Neural cell (in vitro differentiated cells): ENCODE data around the gene KRT28. TPM values are rescaled to one million over a fixed set of nuclear protein-coding genes. Genes with fewer than 3 reads are reported as not detected.

Source experiments
- H2AFZ ChIP-seq: fragments of 200-600, 300-800 bp; sonication (generic), shearing (Covaris generic); 2 replicates; pipeline ENCODE4 v1.6.0; 2014; ENCODE audit warnings: low read depth, mild to moderate bottlenecking, antibody characterized with exemption, low read length, moderate library complexity
- H3F3A ChIP-seq: fragments of 200-600 bp; shearing (Covaris generic); 2 replicates; pipeline ENCODE4 v1.6.1; 2016; ENCODE audit warnings: mild to moderate bottlenecking, moderate library complexity, mixed read lengths, antibody characterized with exemption, low read length; ENCODE audit not compliant: insufficient read depth, poor library complexity, severe bottlenecking
- H3K27ac ChIP-seq: fragments of 200-600, 300-800 bp; sonication (generic), shearing (Covaris generic); 2 replicates; pipeline ENCODE4 v1.5.1; 2014; ENCODE audit warnings: mild to moderate bottlenecking, low read length, moderate library complexity
- H3K27me3 ChIP-seq: fragments of 300-800, 200-600 bp; sonication (generic), shearing (Covaris generic); 2 replicates; pipeline ENCODE4 v1.6.0; 2014; ENCODE audit warnings: mild to moderate bottlenecking, low read depth, low read length, moderate library complexity; ENCODE audit not compliant: insufficient read depth
- H3K36me3 ChIP-seq: fragments of 300-800, 200-600 bp; sonication (generic), shearing (Covaris generic); 2 replicates; pipeline ENCODE4 v1.5.1; 2014; ENCODE audit warnings: mild to moderate bottlenecking, antibody characterized with exemption, low read length, moderate library complexity; ENCODE audit not compliant: insufficient read depth
- H3K4me2 ChIP-seq: fragments of 300-800, 200-600 bp; sonication (generic), shearing (Covaris generic); 2 replicates; pipeline ENCODE4 v1.6.0; 2014; ENCODE audit warnings: mild to moderate bottlenecking, low read length
- H3K4me3 ChIP-seq: fragments of 300-800, 200-600 bp; sonication (generic), shearing (Covaris generic); 2 replicates; pipeline ENCODE4 v1.5.1; 2014; ENCODE audit warnings: mild to moderate bottlenecking, low read length, moderate library complexity
- H3K79me2 ChIP-seq: fragments of 200-600 bp; shearing (Covaris generic); replicated peaks from 2 replicates; pipeline ENCODE4 v1.6.0; 2014; ENCODE audit warnings: mild to moderate bottlenecking, low read length, moderate library complexity; ENCODE audit not compliant: insufficient read depth
- H3K9ac ChIP-seq: fragments of 300-800, 200-600 bp; sonication (generic), shearing (Covaris generic); 2 replicates; pipeline ENCODE4 v1.6.1; 2016; ENCODE audit warnings: mild to moderate bottlenecking, low read length, mixed read lengths
- H3K9me2 ChIP-seq: fragments of 200-600 bp; shearing (Covaris generic); 2 replicates; pipeline ENCODE4 v1.6.1; 2016; ENCODE audit warnings: mild to moderate bottlenecking, low read length, mixed read lengths; ENCODE audit not compliant: insufficient read depth
- H3K9me3 ChIP-seq: fragments of 200-600, 300-800 bp; sonication (generic), shearing (Covaris generic); 2 replicates; pipeline ENCODE4 v1.6.1; 2016; ENCODE audit warnings: mild to moderate bottlenecking, mixed run types, low read length, moderate library complexity, mixed read lengths
- H4K20me1 ChIP-seq: fragments of 200-600 bp; shearing (Covaris generic); 2 replicates; pipeline ENCODE4 v1.6.1; 2016; ENCODE audit warnings: mild to moderate bottlenecking, mixed run types; ENCODE audit not compliant: insufficient read depth
- EP300 ChIP-seq: fragments of 450-650 bp; conservative IDR thresholded peaks from 2 replicates; pipeline ENCODE4 v1.6.1; 2014; ENCODE audit warnings: antibody characterized with exemption, mild to moderate bottlenecking, moderate library complexity; ENCODE audit not compliant: poor library complexity, severe bottlenecking
- EZH2 ChIP-seq: fragments of 200-600, 300-800 bp; shearing (Covaris generic), sonication (generic); IDR thresholded peaks from 2 replicates; pipeline ENCODE4 v1.6.1; 2014; ENCODE audit warnings: antibody characterized with exemption, low read length, borderline replicate concordance, mild to moderate bottlenecking; ENCODE audit not compliant: insufficient read depth, poor library complexity, severe bottlenecking
- MXI1 ChIP-seq: fragments of 450-650 bp; conservative IDR thresholded peaks from 2 replicates; pipeline ENCODE4 v1.6.1; 2014; ENCODE audit warnings: antibody characterized with exemption, mild to moderate bottlenecking; ENCODE audit not compliant: poor library complexity, severe bottlenecking
- POLR2AphosphoS5 ChIP-seq: IDR thresholded peaks from 2 replicates; pipeline ENCODE4 v1.6.1; 2012
- RAD21 ChIP-seq: fragments of 450-650 bp; conservative IDR thresholded peaks from 2 replicates; pipeline ENCODE4 v1.6.1; 2014; ENCODE audit warnings: antibody characterized with exemption, mild to moderate bottlenecking, moderate library complexity
- SMC3 ChIP-seq: fragments of 450-650 bp; conservative IDR thresholded peaks from 2 replicates; pipeline ENCODE4 v1.6.1; 2014; ENCODE audit warnings: antibody characterized with exemption, mild to moderate bottlenecking, moderate library complexity; ENCODE audit not compliant: poor library complexity
- TAF1 ChIP-seq: IDR thresholded peaks from 2 replicates; pipeline ENCODE4 v1.6.1; 2012; ENCODE audit warnings: low read depth
- polyA plus RNA-seq: library from polyadenylated mRNA; depleted of rRNA; stranded (reverse); fragments of >200 nt; gene quantifications from 2 replicates; pipeline ENCODE4 v1.2.3, GENCODE V29; 2014
- TF ChIP-seq, protein P1 (sequence below): fragments of 450-650 bp; IDR thresholded peaks from 2 replicates; pipeline ENCODE4 v1.5.1; 2014; ENCODE audit warnings: antibody characterized with exemption, mild to moderate bottlenecking, moderate library complexity; ENCODE audit not compliant: poor library complexity, severe bottlenecking
- TF ChIP-seq, protein P2 (sequence below): IDR thresholded peaks from 2 replicates; pipeline ENCODE4 v1.6.1; 2012; ENCODE audit warnings: borderline replicate concordance

The KRT28 gene
- polyA plus RNA-seq, 1 donor from 2014 or later = not detected

DNA sequence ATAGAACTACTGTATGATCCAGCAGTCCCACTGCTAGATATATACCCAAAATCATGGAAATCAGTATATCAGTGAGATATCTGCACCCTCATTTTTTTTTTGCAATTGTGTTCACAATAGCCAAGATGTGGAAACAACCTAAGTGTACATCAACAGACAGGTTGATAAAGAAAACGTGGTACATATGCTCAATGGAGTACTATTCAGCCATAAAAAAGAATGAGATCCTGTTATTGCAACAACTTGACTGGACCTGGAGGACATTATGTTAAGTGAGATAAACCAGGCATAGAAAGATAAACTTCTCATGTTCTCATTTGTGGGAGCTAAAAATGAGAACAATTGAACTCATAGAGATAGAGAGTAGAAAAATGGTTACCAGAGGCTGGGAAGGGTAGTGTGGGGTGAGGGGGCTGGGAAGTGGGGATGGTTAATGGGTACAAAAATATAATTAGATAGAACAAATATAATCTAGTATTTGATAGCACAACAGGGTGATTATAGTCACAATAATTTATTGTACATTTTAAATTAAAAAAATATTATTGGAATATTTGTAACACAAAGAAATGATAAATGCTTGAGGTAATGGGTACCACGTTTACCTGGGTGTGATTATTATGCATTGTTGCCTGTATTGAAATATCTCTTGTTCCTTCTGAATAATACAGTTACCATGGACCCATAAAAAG, 30.5 kb upstream of the KRT28 start:
- H3K9me2 ChIP-seq = no peaks in the 10 kb centered on the region
- no peaks in the 10 kb centered on the region for H3K27me3 ChIP-seq
- no peaks in the 10 kb centered on the region for H3K79me2 ChIP-seq

DNA sequence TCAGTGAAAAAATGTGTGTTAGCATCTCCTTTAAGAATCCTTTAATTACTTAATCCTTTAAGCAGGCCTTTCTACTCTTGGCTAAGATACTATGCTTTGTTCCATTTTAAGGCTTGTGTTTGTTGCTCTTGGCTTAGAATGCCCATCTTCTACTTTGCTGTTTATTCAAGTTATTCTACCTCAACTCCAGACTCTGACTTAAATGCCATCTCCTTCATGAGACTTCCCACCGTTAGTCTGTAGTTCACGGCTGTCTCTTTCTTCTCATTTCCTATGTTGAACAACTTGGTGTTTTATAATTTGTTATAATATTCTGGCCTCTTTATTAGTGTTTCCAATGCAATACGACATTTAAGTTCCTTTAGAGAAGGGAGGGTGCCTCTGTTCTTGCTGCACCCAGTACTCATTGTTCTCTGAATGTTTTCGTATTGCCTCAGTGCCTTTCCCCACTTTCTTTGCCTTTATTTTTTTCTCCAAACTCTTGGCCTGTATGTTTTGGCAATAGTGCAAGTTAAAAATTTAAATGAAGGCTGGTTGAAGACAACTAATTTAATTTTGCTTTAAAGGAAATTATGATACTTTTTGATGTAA, 28.8 kb upstream of the KRT28 start:
- H3K27me3 ChIP-seq = no peaks in the 10 kb centered on the region
- H3K9me2 ChIP-seq = no peaks in the 10 kb centered on the region
- H3K9ac ChIP-seq = no peak overlapping the region
- H3K36me3 ChIP-seq = no peaks in the 10 kb centered on the region
- H3K79me2 ChIP-seq = no peaks in the 10 kb centered on the region
- no peak overlapping the region for H3K4me3 ChIP-seq
- no peak overlapping the region for H3K4me2 ChIP-seq
- no peak overlapping the region for H3K27ac ChIP-seq
- no peak overlapping the region for H2AFZ ChIP-seq
- H3K9me3 ChIP-seq = no peaks in the 10 kb centered on the region
- no peaks in the 10 kb centered on the region for H3F3A ChIP-seq
- no peak for TF ChIP-seq POLR2AphosphoS5
- no peak for TF ChIP-seq EZH2
- no peak for TF ChIP-seq SMC3
- TF ChIP-seq, protein P1, sequence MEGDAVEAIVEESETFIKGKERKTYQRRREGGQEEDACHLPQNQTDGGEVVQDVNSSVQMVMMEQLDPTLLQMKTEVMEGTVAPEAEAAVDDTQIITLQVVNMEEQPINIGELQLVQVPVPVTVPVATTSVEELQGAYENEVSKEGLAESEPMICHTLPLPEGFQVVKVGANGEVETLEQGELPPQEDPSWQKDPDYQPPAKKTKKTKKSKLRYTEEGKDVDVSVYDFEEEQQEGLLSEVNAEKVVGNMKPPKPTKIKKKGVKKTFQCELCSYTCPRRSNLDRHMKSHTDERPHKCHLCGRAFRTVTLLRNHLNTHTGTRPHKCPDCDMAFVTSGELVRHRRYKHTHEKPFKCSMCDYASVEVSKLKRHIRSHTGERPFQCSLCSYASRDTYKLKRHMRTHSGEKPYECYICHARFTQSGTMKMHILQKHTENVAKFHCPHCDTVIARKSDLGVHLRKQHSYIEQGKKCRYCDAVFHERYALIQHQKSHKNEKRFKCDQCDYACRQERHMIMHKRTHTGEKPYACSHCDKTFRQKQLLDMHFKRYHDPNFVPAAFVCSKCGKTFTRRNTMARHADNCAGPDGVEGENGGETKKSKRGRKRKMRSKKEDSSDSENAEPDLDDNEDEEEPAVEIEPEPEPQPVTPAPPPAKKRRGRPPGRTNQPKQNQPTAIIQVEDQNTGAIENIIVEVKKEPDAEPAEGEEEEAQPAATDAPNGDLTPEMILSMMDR = no peak
- TF ChIP-seq EP300 = no peak
- H4K20me1 ChIP-seq = no peaks in the 10 kb centered on the region

More for the DNA sequence above, 30.5 kb upstream of the KRT28 start:
- no peaks in the 10 kb centered on the region for H3K36me3 ChIP-seq
- H4K20me1 ChIP-seq = no peaks in the 10 kb centered on the region
- TF ChIP-seq, protein P1 = no peak
- TF ChIP-seq SMC3 = no peak
- no peak for TF ChIP-seq POLR2AphosphoS5
- TF ChIP-seq, protein P2, sequence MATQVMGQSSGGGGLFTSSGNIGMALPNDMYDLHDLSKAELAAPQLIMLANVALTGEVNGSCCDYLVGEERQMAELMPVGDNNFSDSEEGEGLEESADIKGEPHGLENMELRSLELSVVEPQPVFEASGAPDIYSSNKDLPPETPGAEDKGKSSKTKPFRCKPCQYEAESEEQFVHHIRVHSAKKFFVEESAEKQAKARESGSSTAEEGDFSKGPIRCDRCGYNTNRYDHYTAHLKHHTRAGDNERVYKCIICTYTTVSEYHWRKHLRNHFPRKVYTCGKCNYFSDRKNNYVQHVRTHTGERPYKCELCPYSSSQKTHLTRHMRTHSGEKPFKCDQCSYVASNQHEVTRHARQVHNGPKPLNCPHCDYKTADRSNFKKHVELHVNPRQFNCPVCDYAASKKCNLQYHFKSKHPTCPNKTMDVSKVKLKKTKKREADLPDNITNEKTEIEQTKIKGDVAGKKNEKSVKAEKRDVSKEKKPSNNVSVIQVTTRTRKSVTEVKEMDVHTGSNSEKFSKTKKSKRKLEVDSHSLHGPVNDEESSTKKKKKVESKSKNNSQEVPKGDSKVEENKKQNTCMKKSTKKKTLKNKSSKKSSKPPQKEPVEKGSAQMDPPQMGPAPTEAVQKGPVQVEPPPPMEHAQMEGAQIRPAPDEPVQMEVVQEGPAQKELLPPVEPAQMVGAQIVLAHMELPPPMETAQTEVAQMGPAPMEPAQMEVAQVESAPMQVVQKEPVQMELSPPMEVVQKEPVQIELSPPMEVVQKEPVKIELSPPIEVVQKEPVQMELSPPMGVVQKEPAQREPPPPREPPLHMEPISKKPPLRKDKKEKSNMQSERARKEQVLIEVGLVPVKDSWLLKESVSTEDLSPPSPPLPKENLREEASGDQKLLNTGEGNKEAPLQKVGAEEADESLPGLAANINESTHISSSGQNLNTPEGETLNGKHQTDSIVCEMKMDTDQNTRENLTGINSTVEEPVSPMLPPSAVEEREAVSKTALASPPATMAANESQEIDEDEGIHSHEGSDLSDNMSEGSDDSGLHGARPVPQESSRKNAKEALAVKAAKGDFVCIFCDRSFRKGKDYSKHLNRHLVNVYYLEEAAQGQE = no peak
- TF ChIP-seq RAD21 = no peak
- no peak for TF ChIP-seq TAF1
- no peak for TF ChIP-seq EZH2
- no peak for TF ChIP-seq EP300
- no peak for TF ChIP-seq MXI1
- H2AFZ ChIP-seq = no peak overlapping the region
- no peak overlapping the region for H3K4me2 ChIP-seq
- no peaks in the 10 kb centered on the region for H3K9me3 ChIP-seq
- H3K9ac ChIP-seq = no peak overlapping the region
- no peaks in the 10 kb centered on the region for H3F3A ChIP-seq
- no peak overlapping the region for H3K4me3 ChIP-seq
- H3K27ac ChIP-seq = no peak overlapping the region
